Natural killer cell treated with Interleukin-12 subunit alpha and Interleukin-12 subunit beta and Interleukin-15 and Interleukin-18, amount 100 ng/mL, for 72 hours (primary cell): ENCODE measurements around the gene CISH. TPM values are rescaled to one million over a fixed set of nuclear protein-coding genes. Genes with fewer than 3 reads are reported as not detected.

Experiments
- ATAC-seq, 2 donors: fragments of 150-1000 bp; cut with Tn5 transposase in 1 of 2; sonication (Bioruptor Pico), chemical (Tn5 transposase) in 1 of 2; 2 replicates each; pipeline ENCODE4 v1.10.0; 2021
- DNase-seq: peaks from one replicate; pipeline ENCODE4 v3.0.0; 2022; ENCODE audit warnings: low spot score
- H3K27ac Mint-ChIP-seq, 2 donors: 1 replicate in 1 of 2; 2 replicates in 1 of 2; pipeline ENCODE4 v1.8.0; 2022; ENCODE audit warnings: mixed read lengths in 2 of 2, mild to moderate bottlenecking in 1 of 2, moderate library complexity in 1 of 2
- H3K27me3 Mint-ChIP-seq, 2 donors: 1 replicate in 1 of 2; 2 replicates in 1 of 2; pipeline ENCODE4 v1.8.0; 2022; ENCODE audit warnings: mixed read lengths in 2 of 2
- H3K36me3 Mint-ChIP-seq: one replicate; pipeline ENCODE4 v1.8.0; 2022; ENCODE audit warnings: mixed read lengths
- H3K4me1 Mint-ChIP-seq, 2 donors: 1 replicate in 1 of 2; 2 replicates in 1 of 2; pipeline ENCODE4 v1.8.0; 2022; ENCODE audit warnings: low read depth in 2 of 2, mixed read lengths in 2 of 2, mild to moderate bottlenecking in 1 of 2
- H3K4me3 Mint-ChIP-seq: one replicate; pipeline ENCODE4 v1.8.0; 2022; ENCODE audit warnings: mixed read lengths
- H3K9me3 Mint-ChIP-seq: 2 replicates; pipeline ENCODE4 v1.8.0; 2022; ENCODE audit warnings: mixed read lengths
- total RNA-seq, 2 donors: library from RNA; stranded (reverse); gene quantifications; one replicate each; pipeline ENCODE4 v1.2.3, GENCODE V29; 2022

The CISH gene
- total RNA-seq, 2 donors from 2014 or later: 146 to 151 TPM

GRCh38 chr3:50588759-50589433 lies 22.7 kb downstream of the CISH start:
- Mint-ChIP-seq H3K36me3 (peaks cover 5% of the 10 kb centered on the region), H3K4me1 (peaks cover 48 to 50% of the 10 kb centered on the region in 2 donors), H3K9me3 (no peaks in the 10 kb centered on the region), H3K27me3 (no peaks in the 10 kb centered on the region), H3K4me3 (peak overlapping the region; percentile 69), H3K27ac (peak overlapping the region; percentile 85)
- ATAC-seq (no peak), DNase-seq (no peak)

GRCh38 chr3:50587806-50588758 lies 23.5 kb downstream of the CISH start:
- H3K27ac Mint-ChIP-seq: peak overlapping the region; percentile 85
- peaks cover 5% of the 10 kb centered on the region for H3K36me3 Mint-ChIP-seq
- no peaks in the 10 kb centered on the region for H3K27me3 Mint-ChIP-seq
- H3K9me3 Mint-ChIP-seq: no peaks in the 10 kb centered on the region
- DNase-seq (peak; percentile 89), ATAC-seq (peak; percentile 78 to 83)
- H3K4me1 Mint-ChIP-seq: peaks cover 43 to 46% of the 10 kb centered on the region in 2 donors
- peak overlapping the region; percentile 69 for H3K4me3 Mint-ChIP-seq

- Mint-ChIP-seq H3K9me3 (no peaks in the 10 kb centered on the region), H3K27me3 (no peaks in the 10 kb centered on the region), H3K4me1 (peaks cover 36 to 38% of the 10 kb centered on the region in 2 donors), H3K27ac (peak overlapping the region; percentile 85), H3K36me3 (peaks cover 5% of the 10 kb centered on the region), H3K4me3 (peak overlapping the region; percentile 2)
- no peak for ATAC-seq
- DNase-seq: no peak
These were observed 24.2 kb downstream of the CISH start for GRCh38 chr3:50587373-50587772.

- no peaks in the 10 kb centered on the region for H3K27me3 Mint-ChIP-seq
- no peak for DNase-seq
- H3K4me3 Mint-ChIP-seq: no peak overlapping the region
- H3K4me1 Mint-ChIP-seq: peaks cover 34 to 35% of the 10 kb centered on the region in 2 donors
- peaks cover 5% of the 10 kb centered on the region for H3K36me3 Mint-ChIP-seq
- H3K9me3 Mint-ChIP-seq: no peaks in the 10 kb centered on the region
- no peak overlapping the region for H3K27ac Mint-ChIP-seq
- ATAC-seq: no peak
These were observed 24.9 kb downstream of the CISH start for GRCh38 chr3:50586763-50587070.

GRCh38 chr3:50585919-50586762 lies 25.4 kb downstream of the CISH start:
- Mint-ChIP-seq H3K4me1 (peaks cover 31 to 33% of the 10 kb centered on the region in 2 donors), H3K4me3 (no peak overlapping the region), H3K36me3 (peaks cover 5% of the 10 kb centered on the region), H3K27ac (no peak overlapping the region), H3K9me3 (no peaks in the 10 kb centered on the region), H3K27me3 (no peaks in the 10 kb centered on the region)
- DNase-seq: no peak
- ATAC-seq: no peak

- ATAC-seq: no peak
- H3K9me3 Mint-ChIP-seq: no peaks in the 10 kb centered on the region
- peaks cover 5% of the 10 kb centered on the region for H3K36me3 Mint-ChIP-seq
- peak overlapping the region in 1 of 2 donors; percentile 1 for H3K27ac Mint-ChIP-seq
- H3K4me3 Mint-ChIP-seq: no peak overlapping the region
- DNase-seq: no peak
- no peaks in the 10 kb centered on the region for H3K27me3 Mint-ChIP-seq
- peaks cover 27% of the 10 kb centered on the region in 2 donors for H3K4me1 Mint-ChIP-seq
These were observed 27.2 kb downstream of the CISH start for GRCh38 chr3:50584391-50584790.

- Mint-ChIP-seq H3K27ac (no peak overlapping the region), H3K4me1 (peaks cover 27 to 29% of the 10 kb centered on the region in 2 donors), H3K9me3 (no peaks in the 10 kb centered on the region), H3K27me3 (no peaks in the 10 kb centered on the region), H3K4me3 (no peak overlapping the region), H3K36me3 (peaks cover 5% of the 10 kb centered on the region)
- ATAC-seq: no peak
- no peak for DNase-seq
These were observed 27.7 kb downstream of the CISH start for GRCh38 chr3:50583897-50584296.

GRCh38 chr3:50582083-50582482 lies 29.5 kb downstream of the CISH start:
- peaks cover 10 to 14% of the 10 kb centered on the region in 2 donors for H3K4me1 Mint-ChIP-seq
- no peaks in the 10 kb centered on the region for H3K27me3 Mint-ChIP-seq
- no peaks in the 10 kb centered on the region for H3K9me3 Mint-ChIP-seq
- no peak overlapping the region for H3K4me3 Mint-ChIP-seq
- DNase-seq (no peak), ATAC-seq (no peak)
- no peak overlapping the region for H3K27ac Mint-ChIP-seq
- H3K36me3 Mint-ChIP-seq: peaks cover 5% of the 10 kb centered on the region

GRCh38 chr3:50581459-50581842 lies 30.1 kb downstream of the CISH start:
- ATAC-seq: no peak
- Mint-ChIP-seq H3K27ac (no peak overlapping the region), H3K4me3 (no peak overlapping the region), H3K9me3 (no peaks in the 10 kb centered on the region), H3K36me3 (peaks cover 5% of the 10 kb centered on the region), H3K4me1 (peaks cover 10 to 14% of the 10 kb centered on the region in 2 donors), H3K27me3 (no peaks in the 10 kb centered on the region)
- DNase-seq: no peak

GRCh38 chr3:50580683-50581458 lies 30.7 kb downstream of the CISH start:
- no peak for DNase-seq
- H3K9me3 Mint-ChIP-seq: no peaks in the 10 kb centered on the region
- H3K4me1 Mint-ChIP-seq: peaks cover 14 to 15% of the 10 kb centered on the region in 2 donors
- H3K27ac Mint-ChIP-seq: no peak overlapping the region
- H3K4me3 Mint-ChIP-seq: no peak overlapping the region
- no peak for ATAC-seq
- peaks cover 5% of the 10 kb centered on the region for H3K36me3 Mint-ChIP-seq
- no peaks in the 10 kb centered on the region for H3K27me3 Mint-ChIP-seq

- H3K27me3 Mint-ChIP-seq: no peaks in the 10 kb centered on the region
- no peak overlapping the region for H3K27ac Mint-ChIP-seq
- H3K36me3 Mint-ChIP-seq: no peaks in the 10 kb centered on the region
- no peak for DNase-seq
- H3K4me1 Mint-ChIP-seq: peaks cover 36 to 40% of the 10 kb centered on the region in 2 donors
- H3K9me3 Mint-ChIP-seq: no peaks in the 10 kb centered on the region
- no peak overlapping the region for H3K4me3 Mint-ChIP-seq
- no peak for ATAC-seq
These were observed 34.2 kb downstream of the CISH start for GRCh38 chr3:50577348-50577747.

GRCh38 chr3:50575372-50575771 lies 36.2 kb downstream of the CISH start:
- no peak overlapping the region for H3K4me3 Mint-ChIP-seq
- H3K27ac Mint-ChIP-seq: peak overlapping the region; percentile 86 to 91
- DNase-seq (no peak), ATAC-seq (no peak)
- no peaks in the 10 kb centered on the region for H3K36me3 Mint-ChIP-seq
- H3K27me3 Mint-ChIP-seq: no peaks in the 10 kb centered on the region
- no peaks in the 10 kb centered on the region for H3K9me3 Mint-ChIP-seq
- peaks cover 54 to 55% of the 10 kb centered on the region in 2 donors for H3K4me1 Mint-ChIP-seq

- peak overlapping the region; percentile 86 to 91 for H3K27ac Mint-ChIP-seq
- H3K4me3 Mint-ChIP-seq: peak overlapping the region; percentile 77
- no peak for DNase-seq
- H3K36me3 Mint-ChIP-seq: no peaks in the 10 kb centered on the region
- peaks cover 58% of the 10 kb centered on the region in 2 donors for H3K4me1 Mint-ChIP-seq
- ATAC-seq: no peak
- H3K9me3 Mint-ChIP-seq: no peaks in the 10 kb centered on the region
- H3K27me3 Mint-ChIP-seq: no peaks in the 10 kb centered on the region
These were observed 37.1 kb downstream of the CISH start for GRCh38 chr3:50574444-50574831.
